Panc1 (cell line): ENCODE data around the gene GPR37L1.

Experiments
- CTCF ChIP-seq: fragments of 450-650 bp; IDR thresholded peaks from 2 replicates; pipeline ENCODE4 v1.5.1; 2017; ENCODE audit warnings: mild to moderate bottlenecking
- POLR2AphosphoS5 ChIP-seq: IDR thresholded peaks from 2 replicates; pipeline ENCODE4 v1.6.1; 2012; ENCODE audit warnings: mild to moderate bottlenecking, low read depth, low read length, moderate library complexity
- SIN3A ChIP-seq: IDR thresholded peaks from 2 replicates; pipeline ENCODE4 v1.6.1; 2012; ENCODE audit warnings: low read depth, mild to moderate bottlenecking, low read length, moderate library complexity, borderline replicate concordance; ENCODE audit not compliant: insufficient read depth
- TCF7L2 ChIP-seq: IDR thresholded peaks from 2 replicates; pipeline ENCODE4 v1.6.1; 2011; ENCODE audit warnings: mild to moderate bottlenecking, low read depth, low read length, inconsistent platforms
- TF ChIP-seq, protein P1 (sequence below), 2 experiments: IDR thresholded peaks; 2 replicates each; pipeline ENCODE4 v1.6.1; 2011 to 2012; ENCODE audit warnings: low read depth in 2 of 2, control low read depth in 1 of 2, low read length in 1 of 2, mild to moderate bottlenecking in 1 of 2, moderate library complexity in 1 of 2; ENCODE audit not compliant: insufficient read depth in 1 of 2

DNA sequence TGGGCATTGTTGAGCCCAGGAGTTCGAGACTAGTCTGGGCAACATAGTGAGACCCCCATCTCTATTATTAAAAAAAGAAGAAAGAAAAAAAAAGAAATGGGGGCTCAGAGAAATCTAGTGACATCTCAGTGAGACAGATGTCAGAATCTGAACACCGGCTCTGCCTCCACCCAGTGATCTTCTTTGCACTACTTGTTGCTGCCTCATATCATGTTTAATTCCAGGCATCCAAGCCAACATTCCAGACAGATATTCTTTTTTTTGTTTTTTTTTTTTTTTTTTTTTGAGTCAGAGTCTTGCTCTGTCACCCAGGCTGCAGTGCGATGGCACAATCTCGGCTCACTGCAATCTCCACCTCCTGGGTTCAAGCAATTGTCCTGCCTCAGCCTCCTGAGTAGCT lies 26.8 kb downstream of the GPR37L1 start:
- TF ChIP-seq CTCF, result no peak
- no peak for TF ChIP-seq TCF7L2
- no peak for TF ChIP-seq POLR2AphosphoS5
- TF ChIP-seq, protein P1, sequence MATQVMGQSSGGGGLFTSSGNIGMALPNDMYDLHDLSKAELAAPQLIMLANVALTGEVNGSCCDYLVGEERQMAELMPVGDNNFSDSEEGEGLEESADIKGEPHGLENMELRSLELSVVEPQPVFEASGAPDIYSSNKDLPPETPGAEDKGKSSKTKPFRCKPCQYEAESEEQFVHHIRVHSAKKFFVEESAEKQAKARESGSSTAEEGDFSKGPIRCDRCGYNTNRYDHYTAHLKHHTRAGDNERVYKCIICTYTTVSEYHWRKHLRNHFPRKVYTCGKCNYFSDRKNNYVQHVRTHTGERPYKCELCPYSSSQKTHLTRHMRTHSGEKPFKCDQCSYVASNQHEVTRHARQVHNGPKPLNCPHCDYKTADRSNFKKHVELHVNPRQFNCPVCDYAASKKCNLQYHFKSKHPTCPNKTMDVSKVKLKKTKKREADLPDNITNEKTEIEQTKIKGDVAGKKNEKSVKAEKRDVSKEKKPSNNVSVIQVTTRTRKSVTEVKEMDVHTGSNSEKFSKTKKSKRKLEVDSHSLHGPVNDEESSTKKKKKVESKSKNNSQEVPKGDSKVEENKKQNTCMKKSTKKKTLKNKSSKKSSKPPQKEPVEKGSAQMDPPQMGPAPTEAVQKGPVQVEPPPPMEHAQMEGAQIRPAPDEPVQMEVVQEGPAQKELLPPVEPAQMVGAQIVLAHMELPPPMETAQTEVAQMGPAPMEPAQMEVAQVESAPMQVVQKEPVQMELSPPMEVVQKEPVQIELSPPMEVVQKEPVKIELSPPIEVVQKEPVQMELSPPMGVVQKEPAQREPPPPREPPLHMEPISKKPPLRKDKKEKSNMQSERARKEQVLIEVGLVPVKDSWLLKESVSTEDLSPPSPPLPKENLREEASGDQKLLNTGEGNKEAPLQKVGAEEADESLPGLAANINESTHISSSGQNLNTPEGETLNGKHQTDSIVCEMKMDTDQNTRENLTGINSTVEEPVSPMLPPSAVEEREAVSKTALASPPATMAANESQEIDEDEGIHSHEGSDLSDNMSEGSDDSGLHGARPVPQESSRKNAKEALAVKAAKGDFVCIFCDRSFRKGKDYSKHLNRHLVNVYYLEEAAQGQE (IDR thresholded peaks at IDR 0.05; ENCODE audit: insufficient read depth in 1 of 2, low read depth in 2 of 2, low read length in 1 of 2), result no peak
- TF ChIP-seq SIN3A, result no peak
